ENCODE data around the gene SP5. TPM values are rescaled to one million over a fixed set of nuclear protein-coding genes. Genes with fewer than 3 reads are reported as not detected.

The SP5 gene
- total and polyA plus RNA-seq, 5 donors from 2014 or later = not detected

GRCh38 chr2:170696948-170697347 is 18.2 kb upstream of the SP5 start:
- Histone ChIP-seq H3K27ac (ENCODE audit: insufficient read depth, low read length, poor library complexity, severe bottlenecking) (no peak overlapping the region), H3K4me3 (ENCODE audit: low read depth, low read length) (no peak overlapping the region), H3K4me1 (ENCODE audit: control insufficient read depth, insufficient read depth, low read length, poor library complexity, severe bottlenecking) (no peaks in the 10 kb centered on the region), H3K27me3 (ENCODE audit: control insufficient read depth, insufficient read depth, low read length) (peaks cover 5% of the 10 kb centered on the region), H3K9me3 (ENCODE audit: control insufficient read depth in 2 of 2, low read length in 2 of 2) (no peaks in the 10 kb centered on the region), H3K36me3 (ENCODE audit: control insufficient read depth, insufficient read depth, low read length) (no peaks in the 10 kb centered on the region)
- Mint-ChIP-seq H3K36me3 (no peaks in the 10 kb centered on the region), H3K27ac (no peak overlapping the region), H3K27me3 (no peaks in the 10 kb centered on the region), H3K9me3 (peaks cover 0 to 2% (median 0%) of the 10 kb centered on the region in 7 donors), H3K4me1 (no peaks in the 10 kb centered on the region), H3K4me3 (no peak overlapping the region)
- ATAC-seq (ENCODE audit: low read depth in 2 of 2) (no peak), DNase-seq (no peak)

- Mint-ChIP-seq H3K27me3 (peaks cover 8% of the 10 kb centered on the region), H3K36me3 (no peaks in the 10 kb centered on the region)
- no peak for ATAC-seq (ENCODE audit: low read depth in 2 of 2)
Observed at GRCh38 chr2:170701011-170701410, 14.1 kb upstream of the SP5 start.

GRCh38 chr2:170703776-170704476 is 11.2 kb upstream of the SP5 start:
- no peaks in the 10 kb centered on the region for H3K4me1 ChIP-seq (ENCODE audit: control insufficient read depth, insufficient read depth, low read length, poor library complexity, severe bottlenecking)
- peaks cover 0 to 4% (median 4%) of the 10 kb centered on the region in 7 donors for H3K9me3 Mint-ChIP-seq
- ATAC-seq (ENCODE audit: low read depth in 2 of 2) (no peak), DNase-seq (no peak)
- H3K36me3 Mint-ChIP-seq = peaks cover 3% of the 10 kb centered on the region
- peaks cover 0 to 8% (median 0%) of the 10 kb centered on the region in 4 donors for H3K4me1 Mint-ChIP-seq
- H3K4me3 Mint-ChIP-seq = no peak overlapping the region
- no peak overlapping the region for H3K27ac Mint-ChIP-seq
- peaks cover 26% of the 10 kb centered on the region for H3K27me3 Mint-ChIP-seq
- H3K27me3 ChIP-seq (ENCODE audit: control insufficient read depth, insufficient read depth, low read length) = peaks cover 8% of the 10 kb centered on the region
- no peak overlapping the region for H3K27ac ChIP-seq (ENCODE audit: insufficient read depth, low read length, poor library complexity, severe bottlenecking)
- peaks cover 0 to 7% of the 10 kb centered on the region in 2 experiments for H3K9me3 ChIP-seq (ENCODE audit: control insufficient read depth in 2 of 2, low read length in 2 of 2)
- no peaks in the 10 kb centered on the region for H3K36me3 ChIP-seq (ENCODE audit: control insufficient read depth, insufficient read depth, low read length)
- no peak overlapping the region for H3K4me3 ChIP-seq (ENCODE audit: low read depth, low read length)

More at GRCh38 chr2:170701011-170701410, 14.1 kb upstream of the SP5 start:
- Mint-ChIP-seq H3K9me3 (peaks cover 0 to 5% (median 4%) of the 10 kb centered on the region in 7 donors), H3K4me1 (no peaks in the 10 kb centered on the region), H3K27ac (no peak overlapping the region), H3K4me3 (no peak overlapping the region)
- Histone ChIP-seq H3K9me3 (ENCODE audit: control insufficient read depth in 2 of 2, low read length in 2 of 2) (peaks cover 0 to 7% of the 10 kb centered on the region in 2 experiments), H3K27me3 (ENCODE audit: control insufficient read depth, insufficient read depth, low read length) (peaks cover 7% of the 10 kb centered on the region), H3K4me1 (ENCODE audit: control insufficient read depth, insufficient read depth, low read length, poor library complexity, severe bottlenecking) (no peaks in the 10 kb centered on the region), H3K27ac (ENCODE audit: insufficient read depth, low read length, poor library complexity, severe bottlenecking) (no peak overlapping the region), H3K4me3 (ENCODE audit: low read depth, low read length) (no peak overlapping the region), H3K36me3 (ENCODE audit: control insufficient read depth, insufficient read depth, low read length) (no peaks in the 10 kb centered on the region)
- no peak for DNase-seq

- Mint-ChIP-seq H3K27ac (peak overlapping the region in 1 of 3 donors; percentile 18), H3K36me3 (peaks cover 3% of the 10 kb centered on the region), H3K9me3 (peaks cover 0 to 8% (median 1%) of the 10 kb centered on the region in 7 donors), H3K4me1 (peaks cover 0 to 22% (median 1%) of the 10 kb centered on the region in 4 donors), H3K27me3 (peaks cover 63% of the 10 kb centered on the region), H3K4me3 (no peak overlapping the region)
- Histone ChIP-seq H3K27ac (ENCODE audit: insufficient read depth, low read length, poor library complexity, severe bottlenecking) (no peak overlapping the region), H3K36me3 (ENCODE audit: control insufficient read depth, insufficient read depth, low read length) (no peaks in the 10 kb centered on the region), H3K4me1 (ENCODE audit: control insufficient read depth, insufficient read depth, low read length, poor library complexity, severe bottlenecking) (peaks cover 10% of the 10 kb centered on the region), H3K27me3 (ENCODE audit: control insufficient read depth, insufficient read depth, low read length) (peaks cover 24% of the 10 kb centered on the region), H3K4me3 (ENCODE audit: low read depth, low read length) (no peak overlapping the region), H3K9me3 (ENCODE audit: control insufficient read depth in 2 of 2, low read length in 2 of 2) (no peaks in the 10 kb centered on the region)
- DNase-seq (no peak), ATAC-seq (ENCODE audit: low read depth in 2 of 2) (no peak)
Observed at GRCh38 chr2:170707821-170708795, 7.0 kb upstream of the SP5 start.

DNA sequence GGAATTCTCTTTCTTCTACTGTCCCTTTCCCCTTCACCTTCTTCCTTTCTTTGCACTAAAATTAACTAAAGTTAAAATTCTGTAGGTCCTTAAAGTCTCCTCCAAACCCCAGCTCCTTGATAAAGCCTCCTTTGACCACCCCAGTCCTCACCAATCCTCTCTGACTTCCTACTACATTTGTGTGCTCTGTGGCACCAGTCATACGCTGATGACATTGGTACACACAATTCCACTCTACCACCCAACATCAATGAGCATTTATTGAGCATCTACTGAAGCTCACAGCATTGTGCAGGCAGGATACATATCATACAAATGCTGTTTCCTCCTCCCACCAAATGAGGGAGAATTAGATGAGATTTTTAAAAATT is 4.5 kb upstream of the SP5 start:
- Mint-ChIP-seq H3K4me3 (no peak overlapping the region), H3K27me3 (peaks cover 74% of the 10 kb centered on the region), H3K36me3 (peaks cover 3% of the 10 kb centered on the region), H3K9me3 (peaks cover 0 to 11% (median 0%) of the 10 kb centered on the region in 7 donors), H3K4me1 (peaks cover 0 to 35% (median 5%) of the 10 kb centered on the region in 4 donors), H3K27ac (no peak overlapping the region)
- Histone ChIP-seq H3K27ac (ENCODE audit: insufficient read depth, low read length, poor library complexity, severe bottlenecking) (no peak overlapping the region), H3K4me1 (ENCODE audit: control insufficient read depth, insufficient read depth, low read length, poor library complexity, severe bottlenecking) (peaks cover 31% of the 10 kb centered on the region), H3K36me3 (ENCODE audit: control insufficient read depth, insufficient read depth, low read length) (no peaks in the 10 kb centered on the region), H3K4me3 (ENCODE audit: low read depth, low read length) (no peak overlapping the region), H3K9me3 (ENCODE audit: control insufficient read depth in 2 of 2, low read length in 2 of 2) (no peaks in the 10 kb centered on the region), H3K27me3 (ENCODE audit: control insufficient read depth, insufficient read depth, low read length) (peaks cover 22% of the 10 kb centered on the region)
- DNase-seq = no peak
- no peak for ATAC-seq (ENCODE audit: low read depth in 2 of 2)

GRCh38 chr2:170711196-170711773 is 3.9 kb upstream of the SP5 start:
- Mint-ChIP-seq H3K36me3 (peaks cover 3% of the 10 kb centered on the region), H3K27me3 (peaks cover 77% of the 10 kb centered on the region), H3K4me3 (peak overlapping the region in 2 of 4 donors; percentile 12 to 19), H3K4me1 (peaks cover 0 to 37% (median 5%) of the 10 kb centered on the region in 4 donors), H3K27ac (no peak overlapping the region), H3K9me3 (peaks cover 0 to 11% (median 0%) of the 10 kb centered on the region in 7 donors)
- H3K27ac ChIP-seq (ENCODE audit: insufficient read depth, low read length, poor library complexity, severe bottlenecking) = no peak overlapping the region
- H3K9me3 ChIP-seq (ENCODE audit: control insufficient read depth in 2 of 2, low read length in 2 of 2) = no peaks in the 10 kb centered on the region
- DNase-seq = no peak
- H3K27me3 ChIP-seq (ENCODE audit: control insufficient read depth, insufficient read depth, low read length) = peaks cover 22% of the 10 kb centered on the region
- ATAC-seq (ENCODE audit: low read depth in 2 of 2) = no peak
- no peaks in the 10 kb centered on the region for H3K36me3 ChIP-seq (ENCODE audit: control insufficient read depth, insufficient read depth, low read length)
- peaks cover 37% of the 10 kb centered on the region for H3K4me1 ChIP-seq (ENCODE audit: control insufficient read depth, insufficient read depth, low read length, poor library complexity, severe bottlenecking)
- no peak overlapping the region for H3K4me3 ChIP-seq (ENCODE audit: low read depth, low read length)

DNA sequence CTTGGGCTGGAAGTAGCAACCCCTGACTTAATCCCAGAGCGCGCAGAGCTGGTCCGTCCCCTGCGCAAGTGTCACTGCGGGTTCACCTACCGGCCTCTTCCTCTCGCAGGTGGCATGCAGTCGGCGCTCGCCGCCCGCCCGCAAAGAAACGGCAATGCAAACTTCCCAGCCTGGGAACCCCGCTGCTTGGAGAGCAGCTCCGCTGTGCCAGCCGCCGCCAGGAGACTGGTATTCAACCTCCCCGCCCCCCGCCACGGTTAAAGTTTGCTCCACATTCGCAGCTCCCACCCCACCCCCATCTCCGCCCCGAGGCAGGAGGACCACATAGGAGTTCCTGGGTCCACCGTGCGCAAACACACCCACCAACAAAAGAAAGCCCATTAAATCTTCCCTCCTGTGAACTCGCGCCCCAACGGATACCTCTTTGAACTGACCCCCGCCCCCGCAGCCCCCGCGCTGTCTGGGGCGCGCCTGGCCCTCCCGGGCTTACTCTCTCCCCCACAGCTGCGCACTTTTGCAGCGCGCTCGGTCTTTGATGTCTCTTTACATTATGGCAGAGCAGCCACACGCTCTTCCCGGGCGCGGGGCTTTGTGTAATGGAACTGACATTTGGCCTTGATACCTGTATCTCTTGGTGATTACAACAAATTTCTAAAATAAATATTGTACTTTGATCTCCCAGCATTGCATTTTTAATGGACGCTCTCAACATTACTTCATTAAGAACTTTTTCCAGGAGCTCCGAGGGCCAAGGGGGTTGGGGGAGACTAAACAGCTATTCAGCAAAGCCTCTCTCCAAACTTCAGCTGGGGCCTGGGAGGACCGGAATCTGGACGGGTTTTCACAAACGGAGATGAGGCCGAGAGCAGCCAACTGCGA is 3.1 kb upstream of the SP5 start:
- DNase-seq = no peak

More for the DNA sequence above, 3.1 kb upstream of the SP5 start:
- Histone ChIP-seq H3K9me3 (ENCODE audit: control insufficient read depth in 2 of 2, low read length in 2 of 2) (no peaks in the 10 kb centered on the region), H3K36me3 (ENCODE audit: control insufficient read depth, insufficient read depth, low read length) (no peaks in the 10 kb centered on the region), H3K4me1 (ENCODE audit: control insufficient read depth, insufficient read depth, low read length, poor library complexity, severe bottlenecking) (peaks cover 44% of the 10 kb centered on the region), H3K27me3 (ENCODE audit: control insufficient read depth, insufficient read depth, low read length) (peaks cover 22% of the 10 kb centered on the region), H3K27ac (ENCODE audit: insufficient read depth, low read length, poor library complexity, severe bottlenecking) (no peak overlapping the region), H3K4me3 (ENCODE audit: low read depth, low read length) (no peak overlapping the region)
- Mint-ChIP-seq H3K9me3 (peaks cover 0 to 11% (median 0%) of the 10 kb centered on the region in 7 donors), H3K4me3 (peak overlapping the region in 3 of 4 donors; percentile 34 to 50 (median 44)), H3K36me3 (peaks cover 3% of the 10 kb centered on the region), H3K4me1 (peaks cover 0 to 39% (median 5%) of the 10 kb centered on the region in 4 donors), H3K27me3 (peaks cover 72% of the 10 kb centered on the region), H3K27ac (no peak overlapping the region)
- no peak for ATAC-seq (ENCODE audit: low read depth in 2 of 2)
